Gastroesophageal sphincter (tissue), 3 donors: ENCODE measurements around the gene CAPS.

ENCODE experiments used
- CTCF ChIP-seq, 4 experiments: fragments of 200-600 bp in 2 of 4; fragments of 450-650 bp in 2 of 4; sonication (generic) in 1 of 4; IDR thresholded peaks; one replicate each; pipeline ENCODE4 v1.5.1; 2017 to 2019; ENCODE audit warnings: antibody characterized with exemption in 4 of 4, mild to moderate bottlenecking in 2 of 4, moderate library complexity in 2 of 4
- EP300 ChIP-seq: sonication (generic); formaldehyde crosslinking; IDR thresholded peaks from one replicate; pipeline ENCODE4 v1.6.1; 2017; ENCODE audit warnings: antibody characterized with exemption, mild to moderate bottlenecking
- POLR2A ChIP-seq, 2 donors: fragments of 450-650 bp; IDR thresholded peaks; one replicate each; pipeline ENCODE4 v1.6.1; 2017; ENCODE audit warnings: antibody characterized with exemption in 2 of 2, mild to moderate bottlenecking in 2 of 2, moderate library complexity in 1 of 2
- POLR2AphosphoS5 ChIP-seq: sonication (generic); formaldehyde crosslinking; IDR thresholded peaks from one replicate; pipeline ENCODE4 v1.6.1; 2017; ENCODE audit warnings: antibody characterized with exemption

- TF ChIP-seq POLR2A (IDR thresholded peaks at IDR 0.05) = no peak
- TF ChIP-seq CTCF (IDR thresholded peaks at IDR 0.05) = no peak
- no peak for TF ChIP-seq POLR2AphosphoS5
- no peak for TF ChIP-seq EP300
Measured at GRCh38 chr19:5929625-5930024, 15.6 kb downstream of the CAPS start.
